BE2C (cell line): ENCODE measurements around the gene LAIR1.
"Not testable (repeated sequence)": the region's sequence is repeated elsewhere in the genome, so short reads cannot be mapped to it uniquely, and the experiment has no call there.

ENCODE experiments used
- DNase-seq: peaks from one replicate; pipeline ENCODE4 v3.0.0-alpha.2; 2020
- H3K27me3 ChIP-seq: fragments of 250-450 bp; sonication (Bioruptor Pico); 2 replicates; pipeline ENCODE4 v1.5.1; 2020; ENCODE audit warnings: mild to moderate bottlenecking
- H3K36me3 ChIP-seq: fragments of 250-450 bp; sonication (Bioruptor Pico); 2 replicates; pipeline ENCODE4 v1.5.1; 2020; ENCODE audit warnings: mild to moderate bottlenecking
- H3K4me1 ChIP-seq: fragments of 250-450 bp; sonication (Bioruptor Pico); 2 replicates; pipeline ENCODE4 v1.5.1; 2020
- H3K4me3 ChIP-seq: 2 replicates; pipeline ENCODE4 v1.5.1; 2011; ENCODE audit warnings: low read depth, low read length
- H3K9me3 ChIP-seq: fragments of 250-450 bp; sonication (Bioruptor Pico); 2 replicates; pipeline ENCODE4 v1.5.1; 2020
- TF ChIP-seq, protein P1 (sequence below): IDR thresholded peaks from 2 replicates; pipeline ENCODE4 v1.5.1; 2012; ENCODE audit warnings: mild to moderate bottlenecking, low read depth, low read length

LAIR1 gene

DNA sequence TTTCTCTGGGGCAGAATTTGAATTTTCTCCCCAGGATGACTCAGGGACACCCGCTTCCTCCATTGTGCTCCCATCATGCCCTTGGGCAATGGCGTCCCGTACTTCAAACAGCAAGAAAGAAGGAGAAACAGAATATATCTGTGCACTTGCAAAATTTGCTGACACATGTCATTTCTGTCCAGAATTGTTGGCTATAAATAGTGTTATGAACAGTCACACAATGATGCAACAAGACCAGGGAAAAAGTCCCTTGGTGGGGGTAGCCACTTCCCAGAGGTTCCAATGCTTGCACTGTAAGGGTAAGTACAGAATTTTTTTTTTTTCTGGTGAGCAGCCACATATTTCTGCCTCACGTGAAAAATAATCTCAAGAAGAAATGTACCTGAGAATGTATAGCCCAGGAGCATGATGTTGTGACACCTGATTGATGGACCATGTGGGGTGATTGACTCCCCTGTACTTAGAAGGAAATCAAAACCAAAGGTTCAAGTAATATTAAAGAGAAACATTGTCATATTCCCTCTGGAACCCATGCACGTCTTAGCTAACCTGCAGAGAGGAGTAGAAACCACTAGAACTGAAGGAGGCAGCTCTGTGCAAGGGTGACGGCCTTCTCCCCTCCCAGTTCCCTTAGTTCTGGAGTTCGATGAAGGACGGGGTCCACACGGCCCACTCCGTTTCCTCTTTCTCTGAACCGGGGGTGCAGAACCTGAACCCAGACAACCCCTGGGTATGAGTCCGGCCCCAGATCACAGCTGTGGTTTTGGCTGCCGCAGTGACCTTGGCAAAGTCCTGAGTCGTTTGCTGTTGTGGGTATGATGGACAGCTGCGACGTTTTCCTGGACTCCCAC is 9.3 kb upstream of the LAIR1 start:
- Histone ChIP-seq H3K9me3 (no peaks in the 10 kb centered on the region), H3K4me1 (no peaks in the 10 kb centered on the region), H3K27me3 (peaks cover 9% of the 10 kb centered on the region), H3K36me3 (no peaks in the 10 kb centered on the region), H3K4me3 (no peak overlapping the region)
- TF ChIP-seq, protein P1, sequence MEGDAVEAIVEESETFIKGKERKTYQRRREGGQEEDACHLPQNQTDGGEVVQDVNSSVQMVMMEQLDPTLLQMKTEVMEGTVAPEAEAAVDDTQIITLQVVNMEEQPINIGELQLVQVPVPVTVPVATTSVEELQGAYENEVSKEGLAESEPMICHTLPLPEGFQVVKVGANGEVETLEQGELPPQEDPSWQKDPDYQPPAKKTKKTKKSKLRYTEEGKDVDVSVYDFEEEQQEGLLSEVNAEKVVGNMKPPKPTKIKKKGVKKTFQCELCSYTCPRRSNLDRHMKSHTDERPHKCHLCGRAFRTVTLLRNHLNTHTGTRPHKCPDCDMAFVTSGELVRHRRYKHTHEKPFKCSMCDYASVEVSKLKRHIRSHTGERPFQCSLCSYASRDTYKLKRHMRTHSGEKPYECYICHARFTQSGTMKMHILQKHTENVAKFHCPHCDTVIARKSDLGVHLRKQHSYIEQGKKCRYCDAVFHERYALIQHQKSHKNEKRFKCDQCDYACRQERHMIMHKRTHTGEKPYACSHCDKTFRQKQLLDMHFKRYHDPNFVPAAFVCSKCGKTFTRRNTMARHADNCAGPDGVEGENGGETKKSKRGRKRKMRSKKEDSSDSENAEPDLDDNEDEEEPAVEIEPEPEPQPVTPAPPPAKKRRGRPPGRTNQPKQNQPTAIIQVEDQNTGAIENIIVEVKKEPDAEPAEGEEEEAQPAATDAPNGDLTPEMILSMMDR: no peak
- DNase-seq: no peak

DNA sequence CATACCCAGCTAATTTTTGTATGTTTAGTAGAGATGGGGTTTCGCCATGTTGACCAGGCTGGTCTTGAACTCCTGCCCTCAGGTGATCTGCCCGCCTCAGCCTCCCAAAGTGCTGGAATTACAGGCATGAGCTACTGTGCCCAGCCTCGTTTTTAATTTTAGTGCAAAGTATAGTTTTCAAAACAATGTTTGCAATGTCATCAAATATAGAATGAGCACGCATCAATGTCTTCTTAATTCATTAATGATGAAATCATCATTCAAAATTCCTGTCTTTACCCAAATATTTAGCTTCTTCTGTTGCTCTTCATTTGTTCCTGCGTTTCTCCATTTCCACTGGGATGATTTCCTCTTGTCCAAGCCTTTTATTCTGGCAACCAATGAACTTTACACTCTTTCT is 6.7 kb upstream of the LAIR1 start:
- not testable (repeated sequence) for H3K4me3 ChIP-seq, H3K9me3 ChIP-seq, DNase-seq, H3K36me3 ChIP-seq, H3K4me1 ChIP-seq
- H3K27me3 ChIP-seq: peaks cover 21% of the 10 kb centered on the region

DNA sequence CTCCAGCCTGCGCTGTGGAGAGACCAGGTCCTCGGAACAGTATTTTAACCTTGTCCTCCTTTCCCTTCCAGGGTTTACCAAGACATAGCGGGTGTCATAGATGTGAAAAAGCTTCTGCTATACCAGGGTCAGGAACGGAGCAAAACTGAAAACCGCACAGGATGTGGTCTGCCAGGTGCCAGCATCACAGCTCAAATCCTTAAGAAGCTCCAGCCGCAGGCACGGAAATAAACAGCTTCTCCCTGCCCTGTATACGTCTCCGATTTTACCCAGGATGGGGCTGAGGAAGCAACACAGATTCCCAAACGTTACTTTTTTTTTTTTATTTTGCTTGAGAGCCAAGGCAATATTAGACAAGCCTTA is 5.7 kb upstream of the LAIR1 start:
- H3K27me3 ChIP-seq: peaks cover 25% of the 10 kb centered on the region
- H3K4me1 ChIP-seq, H3K9me3 ChIP-seq, H3K4me3 ChIP-seq, H3K36me3 ChIP-seq, DNase-seq: not testable (repeated sequence)

DNA sequence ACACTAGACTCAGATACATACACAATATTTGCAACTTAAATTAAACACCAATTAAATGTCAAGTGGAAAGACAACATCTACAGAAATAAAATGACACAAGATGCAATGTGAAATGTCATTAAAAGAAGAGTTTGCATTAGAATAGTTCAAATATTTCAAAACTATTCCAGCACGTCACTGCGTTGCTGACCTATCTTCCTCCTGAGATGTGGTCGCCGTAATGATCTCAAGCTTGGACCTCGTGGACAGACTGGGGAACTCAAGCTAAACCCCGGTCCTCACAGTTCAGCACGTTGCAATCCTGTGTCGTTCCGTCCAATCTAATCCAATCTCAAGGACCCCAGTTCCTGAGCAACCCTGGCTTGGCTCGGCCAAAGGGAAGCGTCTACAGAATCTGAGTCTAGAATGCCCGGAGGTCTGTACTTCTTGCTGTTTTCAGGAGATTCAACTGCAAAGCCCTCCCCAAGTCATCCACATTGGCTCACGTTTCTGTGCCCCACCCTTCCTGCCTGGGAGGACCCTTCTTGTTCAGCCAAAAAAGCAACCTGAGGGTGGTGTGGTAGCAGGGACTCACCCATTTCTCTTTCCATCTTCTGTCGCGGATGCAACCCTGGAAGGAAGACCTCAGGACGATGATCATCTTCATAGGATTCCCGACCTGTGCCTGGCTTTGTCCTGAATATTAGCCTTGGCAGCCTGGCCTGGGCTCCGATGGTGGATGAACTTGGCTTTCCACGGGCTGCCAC is 5.1 kb upstream of the LAIR1 start:
- not testable (repeated sequence) for DNase-seq, H3K4me3 ChIP-seq, H3K9me3 ChIP-seq, H3K36me3 ChIP-seq, H3K4me1 ChIP-seq
- peaks cover 31% of the 10 kb centered on the region for H3K27me3 ChIP-seq

DNA sequence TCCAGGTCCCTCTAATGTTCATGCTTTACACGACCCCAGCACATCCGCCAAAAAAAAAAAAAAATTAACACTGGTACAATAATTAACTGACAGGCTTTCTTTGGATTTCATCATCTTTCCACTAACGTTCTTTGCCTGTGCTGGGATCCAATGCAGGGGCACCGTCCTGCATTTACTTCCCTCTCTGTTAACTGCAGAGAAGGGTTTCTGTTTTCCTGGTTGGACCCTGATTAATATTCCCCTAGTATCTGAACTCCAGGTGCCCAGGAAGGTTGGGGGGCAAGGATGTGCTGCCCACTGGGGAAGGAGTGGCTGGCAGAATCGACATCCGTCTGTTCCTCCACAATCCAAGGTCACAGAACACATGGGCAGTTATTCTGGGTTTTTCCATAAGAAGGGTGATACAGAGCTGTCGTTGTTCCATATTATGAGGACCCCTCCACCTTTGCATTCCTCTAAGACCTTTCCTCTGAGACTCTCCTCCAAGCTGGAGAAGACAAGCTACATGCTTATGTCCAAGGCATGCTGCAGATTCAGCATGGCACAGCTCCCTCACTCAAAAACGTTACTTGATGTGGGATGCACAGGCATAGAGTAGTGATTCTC is 4.5 kb upstream of the LAIR1 start:
- Histone ChIP-seq H3K4me3 (no peak overlapping the region), H3K9me3 (no peaks in the 10 kb centered on the region), H3K36me3 (no peaks in the 10 kb centered on the region), H3K27me3 (peaks cover 35% of the 10 kb centered on the region), H3K4me1 (no peaks in the 10 kb centered on the region)
- no peak for DNase-seq
- TF ChIP-seq, protein P1: no peak

DNA sequence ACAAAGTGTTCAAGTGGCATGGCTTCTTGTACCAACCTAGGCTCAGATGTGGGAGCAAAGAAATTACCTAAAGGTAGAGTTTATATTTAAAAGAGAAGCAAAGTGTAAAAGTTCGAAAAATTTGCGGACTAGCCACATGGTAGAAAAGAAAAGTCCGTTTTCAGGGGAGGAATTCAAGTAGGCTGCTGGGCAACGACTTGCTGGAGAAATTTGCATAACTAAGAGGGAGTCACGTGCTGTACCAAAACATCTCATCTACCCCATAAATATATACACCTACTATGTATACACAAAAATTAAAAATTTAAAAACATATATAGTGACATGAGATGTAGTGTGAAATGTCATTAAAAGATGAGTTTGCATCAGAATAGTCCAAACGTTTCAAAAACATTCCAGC is 2.1 kb upstream of the LAIR1 start:
- TF ChIP-seq, protein P1: no peak
- Histone ChIP-seq H3K9me3 (no peaks in the 10 kb centered on the region), H3K36me3 (no peaks in the 10 kb centered on the region), H3K27me3 (peaks cover 37% of the 10 kb centered on the region), H3K4me1 (no peaks in the 10 kb centered on the region), H3K4me3 (no peak overlapping the region)
- no peak for DNase-seq

DNA sequence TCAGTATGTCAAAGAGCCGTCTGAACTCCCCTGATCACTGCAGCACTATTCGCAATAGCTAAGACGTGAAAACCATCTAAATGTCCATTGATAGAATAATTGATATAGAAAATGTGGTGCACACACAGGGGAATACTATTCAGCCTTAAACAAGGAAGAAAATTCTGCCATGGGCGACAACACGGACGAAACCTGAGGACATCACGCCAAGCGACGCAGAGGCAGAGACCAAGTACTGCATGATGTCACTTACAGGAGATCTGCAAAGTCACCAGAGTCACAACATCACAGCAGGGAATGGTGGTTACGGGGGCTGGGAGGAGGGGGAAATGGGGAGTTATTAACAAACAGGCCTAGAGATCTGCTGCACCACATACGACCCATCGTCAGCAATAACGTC is 1.1 kb upstream of the LAIR1 start:
- not testable (repeated sequence) for H3K9me3 ChIP-seq, H3K4me1 ChIP-seq, H3K4me3 ChIP-seq, H3K36me3 ChIP-seq, DNase-seq
- H3K27me3 ChIP-seq: peaks cover 37% of the 10 kb centered on the region

DNA sequence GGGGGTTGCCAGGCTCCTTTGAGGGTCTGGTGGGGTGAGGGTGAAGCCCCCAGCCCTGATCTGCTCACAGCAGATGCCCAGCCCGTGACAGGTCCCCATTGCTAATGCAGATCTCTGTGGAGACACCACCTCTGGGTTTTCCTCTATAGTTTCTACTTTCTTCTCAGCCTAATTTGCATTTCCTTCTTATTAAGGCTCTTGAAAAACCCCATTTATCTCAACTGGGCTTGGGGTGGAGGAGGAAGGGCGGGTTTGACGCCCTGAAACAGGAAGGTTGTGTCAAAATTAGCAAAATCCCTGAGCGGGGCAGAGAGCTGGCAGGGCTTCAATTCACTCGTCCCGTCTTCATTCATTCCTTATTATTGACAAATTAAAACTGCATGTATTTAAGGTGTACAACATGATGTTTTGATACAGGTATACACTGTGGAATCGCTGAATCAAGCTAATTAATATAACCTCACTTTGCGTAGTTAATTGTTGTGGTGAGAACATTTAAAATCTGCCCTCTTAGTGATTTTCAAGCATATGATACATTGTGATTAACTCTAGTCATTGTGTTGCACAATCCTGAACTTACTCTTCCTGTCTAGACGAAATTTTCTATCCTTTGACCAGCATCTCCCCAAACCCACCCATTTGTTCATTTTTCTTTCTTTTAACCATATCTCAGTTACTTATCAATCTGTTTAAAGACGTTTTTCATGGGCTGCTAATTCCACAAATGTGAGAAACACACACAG is 2.9 kb downstream of the LAIR1 start:
- H3K27me3 ChIP-seq: peaks cover 19% of the 10 kb centered on the region
- DNase-seq, H3K9me3 ChIP-seq, H3K4me3 ChIP-seq, H3K4me1 ChIP-seq, H3K36me3 ChIP-seq: not testable (repeated sequence)
